ENCODE measurements around the gene PIAS2.
"Not testable (repeated sequence)": the region's sequence is repeated elsewhere in the genome, so short reads cannot be mapped to it uniquely, and the experiment has no call there.

PIAS2 gene, protein sequence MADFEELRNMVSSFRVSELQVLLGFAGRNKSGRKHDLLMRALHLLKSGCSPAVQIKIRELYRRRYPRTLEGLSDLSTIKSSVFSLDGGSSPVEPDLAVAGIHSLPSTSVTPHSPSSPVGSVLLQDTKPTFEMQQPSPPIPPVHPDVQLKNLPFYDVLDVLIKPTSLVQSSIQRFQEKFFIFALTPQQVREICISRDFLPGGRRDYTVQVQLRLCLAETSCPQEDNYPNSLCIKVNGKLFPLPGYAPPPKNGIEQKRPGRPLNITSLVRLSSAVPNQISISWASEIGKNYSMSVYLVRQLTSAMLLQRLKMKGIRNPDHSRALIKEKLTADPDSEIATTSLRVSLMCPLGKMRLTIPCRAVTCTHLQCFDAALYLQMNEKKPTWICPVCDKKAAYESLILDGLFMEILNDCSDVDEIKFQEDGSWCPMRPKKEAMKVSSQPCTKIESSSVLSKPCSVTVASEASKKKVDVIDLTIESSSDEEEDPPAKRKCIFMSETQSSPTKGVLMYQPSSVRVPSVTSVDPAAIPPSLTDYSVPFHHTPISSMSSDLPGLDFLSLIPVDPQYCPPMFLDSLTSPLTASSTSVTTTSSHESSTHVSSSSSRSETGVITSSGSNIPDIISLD

DNA sequence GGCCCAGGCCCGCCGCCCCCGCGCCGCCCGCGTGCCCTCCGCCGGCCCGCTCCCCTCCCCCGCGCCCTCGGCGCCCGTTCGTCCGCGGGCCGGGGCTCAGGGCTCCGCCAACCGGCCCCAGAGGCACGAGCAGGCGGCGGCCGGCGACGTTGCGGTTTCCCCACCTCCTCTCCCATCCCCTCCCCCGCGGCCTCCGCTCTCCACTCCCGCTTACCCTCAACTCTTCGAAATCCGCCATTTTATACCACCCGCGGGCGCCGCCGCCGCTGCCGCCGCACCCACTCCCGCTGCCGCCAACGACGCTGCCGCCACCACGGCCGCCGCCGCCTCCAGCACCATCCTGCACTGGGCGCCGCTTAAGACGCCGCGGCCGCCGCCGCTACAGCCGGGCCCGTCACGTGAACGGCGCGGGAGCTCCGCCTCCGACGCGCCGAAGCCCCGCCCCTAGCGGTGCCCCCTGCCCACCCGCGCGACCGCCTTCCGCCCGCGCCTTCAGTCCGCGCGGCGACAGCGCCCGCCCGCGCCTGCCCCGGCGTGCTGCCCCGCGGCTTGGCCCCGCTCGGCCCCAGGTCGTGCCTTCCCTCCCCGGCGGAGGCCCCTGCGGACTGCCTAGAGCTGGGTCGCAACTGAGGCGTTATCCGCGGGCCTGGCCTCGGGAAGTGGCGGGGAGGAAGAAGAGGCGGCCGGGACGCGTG lies at the start of gene PIAS2, which contains the start of gene KATNAL2:
PIAS2 (minus strand) TSS at position 400 of the 695 bp plus-strand sequence; CDS start at position 238, 162 bp downstream.
KATNAL2 (plus strand) TSS at position 495 of the 695 bp plus-strand sequence. CDS start 29,271 bp downstream, outside the sequence.
- peak; percentile 67 for DNase-seq

DNA sequence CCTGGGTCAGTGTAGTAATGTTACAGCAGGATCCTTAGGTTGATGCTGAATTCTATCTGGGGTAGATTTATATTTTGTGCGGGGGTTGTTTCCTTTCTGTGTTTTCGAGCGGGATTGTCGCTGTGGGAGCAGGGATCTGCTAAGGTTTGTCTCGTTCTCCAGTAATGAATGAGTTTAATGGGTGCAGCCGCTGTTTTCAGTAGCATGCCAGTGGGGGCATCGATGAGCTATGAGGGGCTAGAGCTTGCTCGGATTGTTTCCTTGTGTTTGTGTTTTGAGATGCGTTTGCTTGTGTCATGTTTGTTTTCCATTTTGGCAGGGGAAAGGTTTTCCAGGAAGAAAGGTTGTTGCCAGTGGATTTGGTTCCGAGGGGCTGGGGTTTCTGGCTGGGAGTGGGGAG lies 49.0 kb upstream of the PIAS2 start:
- not testable (repeated sequence) for DNase-seq

DNA sequence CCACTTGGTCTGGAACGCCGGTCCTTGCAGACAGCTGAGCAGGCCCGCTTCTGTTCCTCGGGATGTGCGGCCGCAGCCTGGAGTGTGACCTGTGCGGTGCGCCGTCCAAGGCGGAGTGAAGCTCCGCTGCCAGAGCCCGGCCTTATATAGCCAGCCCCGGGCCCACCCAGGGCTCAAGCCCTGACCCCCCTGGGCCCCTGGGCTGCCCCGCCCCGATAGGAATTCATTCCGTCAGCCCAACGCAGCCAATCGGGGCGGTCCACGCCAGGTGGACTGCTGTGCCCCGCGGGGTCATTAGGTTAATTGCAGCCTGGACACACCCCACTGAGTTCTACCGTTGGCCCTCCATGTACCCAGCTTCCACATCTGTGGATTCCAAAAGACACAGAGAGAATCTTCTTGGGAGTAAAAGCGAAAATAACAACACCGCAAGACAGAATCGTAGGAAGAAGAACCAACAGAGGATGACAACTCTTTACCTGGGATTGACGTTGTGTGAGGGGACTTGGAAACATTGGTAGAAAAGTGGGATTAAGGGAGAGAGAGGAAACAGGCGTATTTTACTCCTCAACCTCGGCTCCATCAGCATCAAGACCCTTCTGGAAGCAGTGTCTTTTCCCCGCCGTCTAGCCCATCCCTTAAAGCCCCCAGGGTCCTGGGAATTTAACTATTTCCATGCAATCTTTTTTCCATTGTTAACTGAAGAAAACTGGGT lies 47.4 kb upstream of the PIAS2 start:
- not testable (repeated sequence) for DNase-seq

DNA sequence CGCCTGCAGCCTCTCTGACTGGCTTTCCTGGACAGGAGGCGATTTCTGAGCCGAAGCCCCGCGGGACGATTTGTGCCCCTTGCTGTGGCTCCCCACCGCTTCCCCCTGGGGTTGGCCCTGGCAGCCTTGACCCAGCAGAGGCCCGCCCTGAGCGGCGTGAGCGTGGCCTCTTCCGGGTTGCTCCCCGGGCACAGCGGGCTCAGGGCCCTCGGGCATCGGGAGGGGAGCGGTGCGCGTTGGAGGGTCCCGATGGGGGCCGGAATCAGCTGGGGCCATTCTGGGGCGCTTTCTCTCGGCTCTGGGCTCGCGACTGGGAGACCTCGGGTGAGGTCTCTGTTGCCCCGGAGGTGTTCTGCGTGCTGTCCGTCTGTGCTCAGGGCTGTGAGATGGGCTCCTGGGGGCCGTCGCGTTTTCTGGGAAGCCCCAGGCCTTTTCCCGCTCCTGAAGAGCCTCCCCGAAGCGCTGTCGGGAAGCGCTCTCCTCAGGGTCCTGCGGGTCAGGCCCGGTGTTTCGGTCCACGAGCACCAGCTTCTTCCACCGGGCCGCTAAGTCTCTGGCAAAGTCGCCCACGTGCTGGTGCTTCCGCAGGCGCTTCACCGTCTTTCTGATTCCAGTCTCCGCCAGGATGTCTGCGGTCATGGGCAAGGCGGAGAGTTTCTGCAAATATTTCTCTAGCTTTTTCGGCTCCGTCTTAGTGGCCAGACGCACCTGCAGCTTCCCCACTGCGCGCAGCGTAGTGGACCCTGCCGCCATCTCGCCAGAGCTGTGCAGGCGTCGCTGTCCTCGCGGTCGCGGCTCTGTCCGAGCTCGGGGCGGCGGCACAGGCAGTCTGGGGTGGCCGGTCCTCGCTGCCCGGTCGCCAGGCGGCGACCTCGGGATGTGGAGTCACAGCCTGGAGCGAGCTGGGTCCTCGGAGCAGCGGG lies 46.6 kb upstream of the PIAS2 start:
- not testable (repeated sequence) for DNase-seq

DNA sequence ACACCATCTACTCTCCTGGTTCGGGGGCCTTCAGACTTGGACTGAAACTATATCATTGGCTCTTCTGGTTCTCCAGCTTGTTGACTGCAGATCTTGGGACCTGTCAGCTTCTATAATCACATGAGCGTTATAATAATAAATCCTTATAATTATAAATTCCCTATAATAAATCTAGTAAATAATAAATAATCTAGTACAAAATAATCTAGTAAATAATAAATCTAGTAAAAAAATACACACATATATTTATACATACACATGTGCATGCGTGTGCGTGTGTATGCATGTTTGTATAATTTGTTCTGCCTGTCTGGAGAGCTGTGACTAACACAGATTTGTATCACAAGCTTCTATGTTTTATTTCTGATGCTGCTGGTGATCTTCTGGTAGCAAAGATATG lies 40.9 kb upstream of the PIAS2 start:
- DNase-seq, result no peak

DNA sequence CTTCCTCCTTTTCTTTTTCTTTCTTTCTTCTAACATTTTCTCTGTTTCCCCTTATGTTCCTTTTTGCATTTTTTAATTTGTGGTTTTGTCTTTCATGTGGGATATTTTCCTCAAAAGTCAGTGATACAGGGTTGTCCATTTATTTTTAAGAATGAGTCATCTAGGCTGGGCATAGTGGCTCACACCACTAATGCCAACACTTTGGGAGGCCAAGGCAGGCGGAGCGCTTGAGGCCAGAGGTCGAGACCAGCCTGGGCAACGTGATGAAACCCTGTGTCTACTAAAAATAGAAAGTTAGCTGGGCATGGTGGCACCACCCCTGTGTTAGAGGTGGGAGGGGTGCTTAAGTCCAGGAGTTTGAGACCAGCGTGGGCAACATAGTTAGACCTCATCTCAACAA lies 35.9 kb upstream of the PIAS2 start:
- DNase-seq, result no peak

DNA sequence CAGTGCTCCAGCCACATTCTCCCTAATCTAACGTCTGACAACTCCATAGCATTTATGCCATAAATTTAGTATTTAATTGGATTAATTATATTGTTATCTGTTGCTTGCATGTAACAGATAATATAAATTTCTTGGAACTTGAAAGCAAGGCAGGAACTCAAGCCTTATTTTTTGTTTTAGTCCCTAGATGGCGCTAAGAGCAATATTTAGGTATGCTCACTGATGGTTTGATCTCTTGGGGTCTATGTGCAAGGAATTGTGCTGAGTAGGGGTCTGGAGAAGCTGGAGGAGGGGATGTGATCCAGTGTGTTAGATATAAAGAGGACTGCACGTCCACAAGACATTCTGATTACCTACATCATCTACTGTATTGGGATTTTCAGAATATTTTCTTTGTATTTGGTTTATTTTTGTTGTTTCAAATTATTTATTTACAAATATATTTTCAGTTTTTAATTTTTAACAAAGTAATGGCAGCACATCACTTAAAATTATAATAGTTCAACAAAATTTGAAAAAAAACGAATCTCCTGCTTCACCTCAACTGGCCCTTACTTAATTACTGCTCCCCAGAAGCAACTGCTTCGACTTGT lies 32.9 kb upstream of the PIAS2 start:
- no peak for DNase-seq

DNA sequence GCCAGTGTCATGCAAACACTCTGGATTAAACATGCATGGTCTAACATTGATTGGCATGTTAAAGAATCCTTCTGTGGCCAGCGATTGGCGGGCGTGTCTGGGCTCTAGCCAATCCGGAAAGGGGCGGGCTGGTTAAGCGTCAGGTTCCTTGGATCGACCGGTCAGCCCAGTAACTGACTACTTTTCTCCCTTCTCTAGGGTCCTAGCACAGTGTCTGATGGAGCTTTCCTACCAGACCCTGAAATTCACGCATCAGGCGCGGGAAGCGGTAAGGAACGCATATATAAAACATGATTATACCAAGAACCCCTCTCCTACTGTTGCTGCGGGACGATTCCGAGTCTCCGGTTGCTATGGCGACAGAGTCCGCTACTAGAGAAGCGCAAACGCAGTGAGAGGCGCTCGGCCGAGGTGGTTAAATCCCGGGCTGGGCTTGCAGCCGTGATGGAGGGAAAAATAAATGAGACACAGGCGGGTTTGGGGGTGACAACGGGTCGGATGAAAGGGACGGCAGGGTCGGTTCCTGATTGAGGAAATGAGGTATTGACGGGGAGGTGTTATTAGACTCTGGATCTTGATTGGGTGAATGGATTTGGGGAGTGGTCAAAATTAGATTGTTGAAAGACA lies 29.5 kb upstream of the PIAS2 start:
- DNase-seq, result peak; percentile 55

DNA sequence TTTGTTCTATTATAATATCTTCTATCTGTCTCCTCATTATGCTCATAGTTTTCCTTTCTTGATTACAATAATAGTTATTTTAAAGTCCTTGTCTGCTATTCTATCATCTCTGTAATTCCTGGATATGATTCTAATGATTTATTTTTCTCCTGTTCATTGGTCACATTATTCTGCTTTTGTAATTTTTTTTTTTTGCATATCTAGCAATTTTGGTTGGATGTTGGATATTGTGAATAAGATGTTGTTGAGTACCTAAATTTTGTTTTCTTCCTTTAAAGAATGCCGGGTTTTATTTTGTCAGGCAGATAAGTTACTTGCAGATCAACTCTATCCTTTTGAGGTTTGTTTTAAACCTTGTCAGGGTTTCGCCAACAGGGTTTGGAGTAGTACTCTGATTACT lies 25.3 kb upstream of the PIAS2 start:
- DNase-seq, result no peak

DNA sequence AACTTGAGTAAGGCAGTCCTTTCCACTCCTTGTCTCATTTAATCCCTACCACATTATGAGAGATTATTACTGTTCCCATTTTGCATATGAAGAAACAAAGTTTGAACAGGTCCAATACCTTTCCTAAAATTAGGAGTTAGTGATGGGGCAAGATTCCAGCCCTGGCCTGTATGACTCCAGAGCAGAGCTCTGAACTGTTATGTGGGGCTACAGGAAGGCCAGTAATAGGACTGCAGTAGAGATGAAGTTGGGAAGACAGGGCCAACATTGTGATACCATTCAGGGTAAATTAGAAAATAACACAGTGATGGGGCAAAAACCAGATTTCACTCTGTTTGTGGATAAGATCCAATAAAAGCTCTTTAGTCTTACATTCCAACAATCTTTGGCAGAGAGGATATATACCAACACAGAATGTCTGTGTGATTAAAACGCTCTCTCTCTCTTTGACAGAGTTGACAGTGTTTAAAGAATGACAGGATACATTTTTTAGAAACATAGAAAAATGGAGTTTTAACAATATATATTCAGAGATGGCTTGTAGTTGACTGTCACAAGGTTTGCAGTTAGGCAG lies 22.8 kb upstream of the PIAS2 start:
- no peak for DNase-seq

DNA sequence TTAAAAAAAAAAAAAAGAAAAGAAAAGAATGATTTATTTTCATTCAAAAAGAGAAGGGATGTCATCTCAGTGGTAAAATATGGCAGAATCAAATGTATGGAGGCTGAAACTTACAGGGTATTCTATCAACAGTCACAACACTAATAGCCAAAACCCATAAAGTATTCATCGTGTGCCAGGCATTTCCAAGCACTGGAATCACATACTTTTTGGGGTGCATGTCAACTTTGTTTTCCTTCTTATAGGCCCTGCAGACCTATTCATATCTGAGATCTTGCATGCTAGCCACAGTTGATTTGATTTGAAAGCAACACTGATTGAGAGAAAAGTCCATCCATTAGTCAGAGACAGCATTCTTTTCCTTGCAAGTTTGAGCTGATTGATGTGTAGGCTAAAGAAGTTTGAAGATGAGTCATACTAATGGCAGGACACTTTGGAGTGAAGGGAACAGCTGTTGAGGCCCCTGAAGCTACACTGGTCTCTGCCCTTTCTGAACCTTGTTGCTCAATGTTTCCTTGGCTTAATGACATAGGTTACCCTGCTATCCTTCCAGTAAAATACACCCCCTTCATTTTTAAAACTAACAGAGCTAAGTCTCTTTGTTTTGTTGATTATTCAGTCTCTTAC lies 22.1 kb upstream of the PIAS2 start:
- DNase-seq, result no peak

DNA sequence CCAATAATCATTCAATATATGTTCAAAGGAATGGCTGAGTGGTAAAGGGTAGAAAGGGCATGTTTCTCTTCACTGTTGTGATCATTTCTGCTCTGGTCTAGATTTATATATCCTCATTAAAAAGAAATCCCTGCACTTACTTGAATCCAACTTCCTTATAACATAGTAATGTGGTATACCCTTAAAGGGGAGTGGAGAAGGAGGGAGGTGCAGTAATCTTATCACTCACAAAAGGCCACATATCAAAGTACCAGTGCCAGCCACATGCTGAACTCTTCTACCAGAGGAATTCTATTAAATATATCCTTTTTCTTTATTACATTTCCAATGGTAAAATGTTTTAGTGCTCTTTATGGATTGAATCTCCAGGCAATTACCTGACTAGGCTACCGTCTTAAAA lies 3.3 kb upstream of the PIAS2 start:
- no peak for DNase-seq

DNA sequence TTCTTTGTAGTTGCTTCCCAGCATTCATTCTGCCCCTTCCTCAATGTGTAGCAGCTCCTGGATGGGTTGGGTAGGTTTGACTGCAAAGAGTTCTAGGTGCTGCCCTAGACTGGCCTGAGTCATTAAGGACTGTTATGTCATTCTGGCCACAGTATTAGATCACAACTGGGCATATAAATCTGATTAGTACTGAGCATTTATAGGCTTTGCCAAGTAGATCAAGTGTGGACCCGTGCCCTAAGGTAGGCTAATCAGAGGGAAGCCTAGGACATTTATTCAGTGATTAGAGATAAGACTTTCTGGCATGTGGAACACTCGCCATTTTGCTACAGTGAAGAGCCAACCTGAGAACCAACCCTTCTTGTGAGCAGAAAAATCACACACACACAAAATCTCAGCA lies 2.8 kb upstream of the PIAS2 start:
- DNase-seq, result no peak

DNA sequence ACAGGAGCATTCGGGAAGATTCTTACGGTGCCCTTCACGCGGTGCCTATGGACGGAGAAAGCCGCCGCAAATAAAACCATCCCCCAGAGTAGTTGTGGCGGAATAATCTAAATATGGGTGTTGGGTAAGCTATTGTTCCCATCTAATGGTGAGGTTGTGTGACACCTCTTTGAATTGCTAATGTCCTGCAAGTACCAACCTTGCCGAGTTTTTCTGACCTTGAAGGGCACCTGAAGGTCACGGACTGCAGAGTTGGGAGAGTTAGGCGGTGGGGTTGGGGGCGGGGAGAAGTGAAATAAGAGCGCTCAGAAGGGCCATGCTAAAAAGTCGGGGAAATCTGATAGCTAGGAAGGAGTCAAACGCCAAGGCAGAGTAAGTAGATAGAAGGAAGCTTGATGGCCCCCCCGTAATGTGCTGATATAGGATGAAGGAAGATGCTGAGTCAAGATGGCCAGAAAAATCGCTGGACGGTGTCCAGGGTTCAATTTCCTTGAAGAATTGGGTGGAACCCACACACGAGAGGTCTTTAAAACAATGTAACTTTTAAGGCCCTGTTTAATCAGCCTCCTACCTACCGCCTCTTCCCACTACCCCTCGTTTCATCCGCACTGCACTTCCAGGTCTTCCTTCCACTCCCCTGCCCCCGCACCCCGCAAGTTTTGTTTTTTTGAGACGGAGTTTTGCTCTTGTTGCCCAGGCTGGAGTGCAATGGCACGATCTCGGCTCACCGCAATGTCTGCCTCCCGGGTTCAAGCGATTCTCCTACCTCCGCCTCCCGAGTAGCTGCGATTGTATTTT lies 695 bp upstream of the PIAS2 start:
- no peak for DNase-seq

DNA sequence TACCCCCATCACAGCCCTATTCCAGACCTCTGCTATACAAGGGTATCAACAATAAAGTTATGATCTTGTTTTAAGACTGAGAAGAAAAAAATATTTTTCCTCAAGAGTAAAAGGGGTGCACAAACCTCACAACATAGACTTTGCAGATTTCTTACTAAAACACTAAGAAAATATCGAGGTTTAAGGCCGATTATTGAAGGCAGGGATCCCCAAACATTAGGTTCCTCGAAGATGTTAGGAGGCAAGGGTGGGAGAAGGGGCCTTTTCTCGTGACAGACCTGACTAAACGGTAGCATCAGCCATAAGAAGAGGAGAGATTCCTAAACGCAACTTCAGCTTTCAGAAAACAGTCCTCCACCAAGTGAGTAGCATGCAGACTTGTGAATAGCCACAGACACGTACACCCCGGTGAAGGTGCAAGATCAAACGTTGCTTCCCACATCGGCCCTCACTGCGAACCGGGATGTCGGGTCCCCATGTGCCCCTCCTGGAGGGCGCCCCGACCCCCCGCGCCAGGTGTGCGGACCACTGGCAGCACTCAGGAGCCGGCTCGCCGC lies 678 bp downstream of the PIAS2 start:
- DNase-seq, result peak; percentile 32

DNA sequence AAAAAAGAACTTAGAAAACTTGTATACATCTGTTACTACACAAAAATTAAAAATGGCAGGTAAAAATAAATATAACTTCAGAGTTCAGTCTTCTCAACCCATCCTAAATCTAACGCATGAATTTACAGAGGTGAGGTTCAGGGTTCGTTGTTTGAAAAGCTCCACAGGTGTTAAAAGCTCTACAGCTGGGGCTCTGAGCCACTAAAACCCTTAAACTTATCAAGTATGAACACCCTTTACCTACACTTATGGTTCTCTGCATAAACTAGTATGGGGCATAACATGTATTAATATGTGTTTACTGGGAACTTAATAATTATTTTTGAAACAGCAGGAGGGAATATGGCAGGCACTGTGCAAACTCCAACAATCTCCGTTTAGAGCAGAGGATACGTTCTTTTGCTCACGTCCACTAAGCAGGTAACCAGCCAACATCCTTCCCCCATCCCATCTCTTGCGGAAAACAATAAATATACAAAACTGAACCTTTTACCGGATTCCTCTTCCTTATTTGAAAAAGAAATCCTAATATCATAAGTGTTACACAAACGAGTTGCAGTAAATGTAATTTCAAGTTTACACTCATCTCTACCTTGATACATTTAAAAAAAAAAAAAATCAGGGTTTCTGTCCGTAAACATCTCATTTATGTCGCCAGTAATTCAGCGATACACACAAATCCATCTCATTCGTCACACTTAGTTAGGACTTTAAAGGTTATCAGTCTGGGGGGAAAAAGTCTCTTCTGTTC lies 1.3 kb downstream of the PIAS2 start:
- DNase-seq, result no peak

DNA sequence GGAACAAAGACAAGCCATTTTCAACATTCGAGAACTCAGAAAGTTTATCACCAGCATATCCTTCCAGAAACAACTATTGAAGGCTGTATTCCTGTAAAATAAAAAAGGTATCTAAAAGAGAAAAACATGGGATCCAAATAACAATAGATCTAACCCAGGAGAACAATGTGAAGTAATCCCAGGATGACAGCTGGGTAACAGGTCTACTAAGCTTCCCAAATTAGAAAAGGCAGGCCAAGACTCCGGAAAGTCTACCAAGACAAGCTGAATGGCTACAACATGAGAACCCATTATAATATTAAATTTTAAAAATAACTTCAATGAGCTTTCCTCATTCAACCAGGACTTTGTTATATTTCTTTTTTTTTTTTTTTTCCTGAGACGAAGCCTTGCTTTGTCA lies 6.5 kb downstream of the PIAS2 start:
- no peak for DNase-seq

DNA sequence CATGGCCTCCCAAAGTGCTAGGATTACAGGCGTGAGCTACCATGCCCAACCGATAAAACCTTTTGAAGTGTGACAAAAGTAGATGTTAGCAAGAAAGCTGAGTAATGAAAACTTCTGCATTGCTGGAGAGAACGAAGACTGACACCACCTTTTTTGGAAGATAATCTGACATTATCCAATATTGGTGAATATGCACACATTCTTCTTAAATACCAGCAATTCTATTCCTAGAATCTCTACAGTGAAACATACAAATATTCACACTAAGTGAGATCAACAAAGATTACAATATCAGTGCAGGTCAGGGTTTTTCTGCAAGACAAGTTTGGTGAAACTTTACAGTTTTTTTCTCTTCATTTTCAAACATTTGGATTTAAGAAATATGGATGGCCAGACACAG lies 7.8 kb downstream of the PIAS2 start:
- no peak for DNase-seq
